ENCODE measurements around the gene CELSR1.
"Not testable (repeated sequence)": the region's sequence is repeated elsewhere in the genome, so short reads cannot be mapped to it uniquely, and the experiment has no call there.

Gene CELSR1

DNA sequence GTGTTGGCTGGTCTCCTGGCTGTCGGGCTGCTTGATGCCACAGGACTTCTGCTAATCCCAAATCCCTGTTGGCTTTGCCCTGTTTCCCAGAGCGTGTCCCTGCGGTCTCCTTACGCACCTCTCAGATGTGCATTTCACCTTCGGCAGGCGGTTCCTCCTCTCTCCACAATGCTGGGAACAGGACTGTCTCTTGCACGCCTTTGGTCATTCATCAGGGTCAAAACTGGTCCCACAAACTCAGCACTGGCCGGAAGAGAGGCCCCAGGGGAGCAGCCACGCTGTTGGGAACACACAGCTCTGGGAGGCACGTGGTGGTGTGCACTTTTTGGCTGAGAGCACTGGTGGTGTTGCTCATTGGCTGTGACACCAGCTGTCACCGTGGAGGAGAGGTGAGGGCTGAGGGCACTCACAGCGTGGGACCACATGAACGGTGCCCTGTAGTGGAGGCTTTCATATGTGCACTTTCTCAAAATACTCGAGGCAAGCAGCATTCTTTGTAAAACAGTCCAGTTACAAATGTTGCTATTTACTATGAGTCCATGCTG lies 217.2 kb downstream of the CELSR1 start:
- H3K4me1 ChIP-seq, result no peaks in the 10 kb centered on the region
- no peaks in the 10 kb centered on the region for H3K27me3 ChIP-seq
- H3K4me3 ChIP-seq (ENCODE audit: low read depth, low read length), result no peak overlapping the region
- peaks cover 85% of the 10 kb centered on the region for H3K36me3 ChIP-seq
- TF ChIP-seq, protein P1, sequence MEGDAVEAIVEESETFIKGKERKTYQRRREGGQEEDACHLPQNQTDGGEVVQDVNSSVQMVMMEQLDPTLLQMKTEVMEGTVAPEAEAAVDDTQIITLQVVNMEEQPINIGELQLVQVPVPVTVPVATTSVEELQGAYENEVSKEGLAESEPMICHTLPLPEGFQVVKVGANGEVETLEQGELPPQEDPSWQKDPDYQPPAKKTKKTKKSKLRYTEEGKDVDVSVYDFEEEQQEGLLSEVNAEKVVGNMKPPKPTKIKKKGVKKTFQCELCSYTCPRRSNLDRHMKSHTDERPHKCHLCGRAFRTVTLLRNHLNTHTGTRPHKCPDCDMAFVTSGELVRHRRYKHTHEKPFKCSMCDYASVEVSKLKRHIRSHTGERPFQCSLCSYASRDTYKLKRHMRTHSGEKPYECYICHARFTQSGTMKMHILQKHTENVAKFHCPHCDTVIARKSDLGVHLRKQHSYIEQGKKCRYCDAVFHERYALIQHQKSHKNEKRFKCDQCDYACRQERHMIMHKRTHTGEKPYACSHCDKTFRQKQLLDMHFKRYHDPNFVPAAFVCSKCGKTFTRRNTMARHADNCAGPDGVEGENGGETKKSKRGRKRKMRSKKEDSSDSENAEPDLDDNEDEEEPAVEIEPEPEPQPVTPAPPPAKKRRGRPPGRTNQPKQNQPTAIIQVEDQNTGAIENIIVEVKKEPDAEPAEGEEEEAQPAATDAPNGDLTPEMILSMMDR (IDR thresholded peaks at IDR 0.05; ENCODE audit: low read depth, low read length), result no peak
- H3K9me3 ChIP-seq, result no peaks in the 10 kb centered on the region
- DNase-seq, result no peak

DNA sequence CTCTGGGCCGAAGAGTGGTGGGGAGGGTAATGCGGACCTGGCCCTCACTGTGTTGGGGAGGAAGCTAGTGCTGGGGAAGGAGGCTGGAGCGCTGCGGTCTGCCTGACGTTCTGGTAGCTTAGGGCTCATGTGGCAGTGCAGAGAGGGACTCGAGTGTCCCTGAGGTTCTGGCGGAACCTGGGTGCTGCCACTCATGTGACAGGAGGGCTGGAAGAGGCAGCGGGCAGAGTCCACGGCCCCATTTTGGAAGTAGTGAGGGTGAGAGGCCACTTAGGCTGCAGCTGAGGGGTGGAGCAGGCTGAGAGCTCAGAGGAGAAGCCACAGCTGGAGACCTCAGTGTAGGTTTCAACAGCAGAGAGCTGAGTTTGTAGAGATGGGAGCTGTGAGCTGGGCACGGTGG lies 218.1 kb downstream of the CELSR1 start:
- peaks cover 86% of the 10 kb centered on the region for H3K36me3 ChIP-seq
- TF ChIP-seq, protein P1 (IDR thresholded peaks at IDR 0.05; ENCODE audit: low read depth, low read length), result no peak

DNA sequence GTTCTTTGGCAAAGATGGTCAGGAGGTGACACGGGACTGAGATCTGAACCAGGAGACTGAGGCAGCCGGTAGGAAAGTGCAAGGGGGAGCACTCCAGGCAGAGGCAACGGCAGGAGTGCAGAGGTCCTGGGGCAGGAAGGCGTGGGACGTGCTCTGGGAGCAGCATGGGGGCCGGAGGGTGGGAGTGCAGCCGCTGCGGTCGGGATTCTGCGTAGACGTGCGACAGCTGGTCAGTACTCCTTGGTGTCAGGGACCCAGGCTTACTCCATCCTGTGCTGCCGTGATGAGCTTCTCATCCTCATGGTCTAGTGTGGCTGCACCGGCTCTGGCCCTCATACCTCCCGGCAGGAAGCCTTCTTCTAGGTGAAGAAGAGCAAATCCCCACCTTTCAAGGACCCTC lies 218.8 kb downstream of the CELSR1 start:
- peaks cover 85% of the 10 kb centered on the region for H3K36me3 ChIP-seq

More for the DNA sequence above, 218.1 kb downstream of the CELSR1 start:
- Histone ChIP-seq H3K4me3 (ENCODE audit: low read depth, low read length) (no peak overlapping the region), H3K27me3 (no peaks in the 10 kb centered on the region), H3K9me3 (no peaks in the 10 kb centered on the region), H3K4me1 (no peaks in the 10 kb centered on the region)
- DNase-seq, result no peak

DNA sequence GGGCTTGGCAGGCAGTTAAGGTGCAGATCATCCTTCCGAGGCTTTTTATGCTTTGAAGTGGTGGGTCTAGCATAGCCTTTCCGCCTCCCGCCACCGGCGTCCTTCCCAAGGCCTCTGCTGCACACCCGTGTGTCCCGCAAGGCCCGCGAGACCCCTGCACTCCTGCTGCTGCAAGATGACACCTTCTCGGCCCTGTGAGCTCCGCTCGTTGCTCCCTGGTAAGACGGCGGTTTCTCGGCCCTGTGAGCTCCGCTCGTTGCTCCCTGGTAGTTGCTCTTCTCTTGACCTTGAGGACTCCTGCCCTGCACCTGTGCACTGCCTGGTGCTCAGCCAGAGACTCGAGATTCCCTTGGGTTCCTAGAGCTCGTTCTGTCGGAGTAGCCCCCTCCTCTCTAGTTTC lies 219.8 kb downstream of the CELSR1 start:
- H3K4me3 ChIP-seq (ENCODE audit: low read depth, low read length), result no peak overlapping the region
- no peak for DNase-seq
- peaks cover 80% of the 10 kb centered on the region for H3K36me3 ChIP-seq
- no peaks in the 10 kb centered on the region for H3K27me3 ChIP-seq
- H3K9me3 ChIP-seq, result no peaks in the 10 kb centered on the region
- H3K4me1 ChIP-seq, result no peaks in the 10 kb centered on the region
- TF ChIP-seq, protein P1 (IDR thresholded peaks at IDR 0.05; ENCODE audit: low read depth, low read length), result no peak

More for the DNA sequence above, 218.8 kb downstream of the CELSR1 start:
- Histone ChIP-seq H3K9me3 (no peaks in the 10 kb centered on the region), H3K4me1 (no peaks in the 10 kb centered on the region), H3K27me3 (no peaks in the 10 kb centered on the region), H3K4me3 (ENCODE audit: low read depth, low read length) (no peak overlapping the region)
- TF ChIP-seq, protein P1 (IDR thresholded peaks at IDR 0.05; ENCODE audit: low read depth, low read length), result no peak
- DNase-seq, result no peak

DNA sequence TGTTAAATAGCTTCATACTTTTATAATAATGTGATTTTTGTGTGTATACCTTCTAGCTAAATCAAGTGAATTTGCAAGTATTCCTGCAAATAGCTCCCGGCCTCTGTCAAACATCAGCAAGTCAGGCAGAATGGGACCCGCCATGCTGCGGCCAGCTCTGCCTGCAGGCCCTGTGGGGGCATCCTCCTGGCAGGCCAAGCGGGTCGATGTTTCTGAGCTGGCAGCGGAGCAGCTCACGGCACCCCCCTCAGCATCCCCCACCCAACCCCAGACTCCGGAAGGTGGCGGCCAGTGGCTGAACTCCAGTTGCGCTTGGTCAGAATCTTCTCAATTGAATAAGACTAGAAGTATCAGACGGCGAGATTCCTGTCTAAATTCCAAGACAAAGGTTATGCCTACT lies 221.4 kb downstream of the CELSR1 start:
- H3K27me3 ChIP-seq, result no peaks in the 10 kb centered on the region
- peaks cover 79% of the 10 kb centered on the region for H3K36me3 ChIP-seq
- H3K9me3 ChIP-seq, result no peaks in the 10 kb centered on the region
- H3K4me3 ChIP-seq (ENCODE audit: low read depth, low read length), result no peak overlapping the region
- no peak for DNase-seq
- TF ChIP-seq, protein P1 (IDR thresholded peaks at IDR 0.05; ENCODE audit: low read depth, low read length), result no peak
- H3K4me1 ChIP-seq, result no peaks in the 10 kb centered on the region

DNA sequence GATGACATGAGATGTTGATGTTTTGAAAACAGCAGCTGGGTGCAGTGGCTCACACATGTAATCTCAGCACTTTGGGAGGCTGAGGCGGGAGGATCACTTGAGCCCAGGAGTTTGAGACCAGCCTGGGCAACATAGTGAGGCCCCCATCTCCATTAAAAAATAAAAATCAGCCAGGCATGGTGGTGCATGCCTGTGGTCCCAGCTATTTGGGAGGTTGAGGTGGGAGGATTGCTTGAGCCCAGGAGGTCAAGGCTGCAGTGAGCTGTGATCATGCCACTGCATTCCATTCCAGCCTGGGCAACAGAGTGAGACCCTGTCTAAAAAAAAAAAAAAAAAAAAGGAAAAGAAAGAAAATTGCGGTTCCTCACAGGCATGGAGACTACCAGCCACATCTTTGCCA lies 224.6 kb downstream of the CELSR1 start:
- not testable (repeated sequence) for H3K4me1 ChIP-seq; H3K9me3 ChIP-seq; DNase-seq; H3K4me3 ChIP-seq (ENCODE audit: low read depth, low read length); H3K27me3 ChIP-seq
- peaks cover 78% of the 10 kb centered on the region for H3K36me3 ChIP-seq

DNA sequence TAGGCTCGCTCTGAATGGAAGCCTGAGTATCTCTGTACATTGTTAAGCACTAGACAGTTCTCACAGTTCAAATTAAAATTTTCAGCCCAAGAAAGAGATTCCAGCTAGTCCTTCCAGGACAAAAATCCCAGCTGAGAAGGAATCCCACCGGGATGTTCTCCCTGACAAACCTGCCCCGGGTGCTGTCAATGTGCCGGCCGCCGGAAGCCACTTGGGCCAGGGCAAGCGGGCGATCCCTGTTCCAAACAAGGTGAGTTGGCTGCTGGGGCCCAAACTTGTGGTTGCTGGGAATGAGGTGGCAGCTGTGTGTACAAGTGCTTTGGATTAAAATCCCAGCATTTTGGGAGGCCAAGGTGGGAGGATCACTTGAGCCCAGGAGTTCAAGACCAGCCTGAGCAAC lies 225.4 kb downstream of the CELSR1 start:
- no peaks in the 10 kb centered on the region for H3K27me3 ChIP-seq
- TF ChIP-seq, protein P1 (IDR thresholded peaks at IDR 0.05; ENCODE audit: low read depth, low read length), result no peak
- H3K36me3 ChIP-seq, result peaks cover 70% of the 10 kb centered on the region

More for the DNA sequence above, 225.4 kb downstream of the CELSR1 start:
- Histone ChIP-seq H3K4me1 (no peaks in the 10 kb centered on the region), H3K9me3 (no peaks in the 10 kb centered on the region), H3K4me3 (ENCODE audit: low read depth, low read length) (no peak overlapping the region)
- no peak for DNase-seq
